Activated CD4-positive, alpha-beta T cell treated with anti-CD3 and anti-CD28 coated beads for 24 hours (primary cell): ENCODE data around the gene CCDC142.

Experiments used
- DNase-seq, 2 donors: peaks; one replicate each; pipeline ENCODE4 v3.0.0-alpha.2; 2020; ENCODE audit warnings: low read depth in 2 of 2

Gene CCDC142

GRCh38 chr2:74514368-74515270, 31.8 kb upstream of the CCDC142 start, which contains the start of gene TLX2:
TSS of gene TLX2 (plus strand) at chr2:74514450. CDS start at chr2:74514807, 357 bp downstream.
- DNase-seq, result no peak

- DNase-seq, result no peak
Measured at GRCh38 chr2:74513605-74514367, 31.0 kb upstream of the CCDC142 start.

DNA sequence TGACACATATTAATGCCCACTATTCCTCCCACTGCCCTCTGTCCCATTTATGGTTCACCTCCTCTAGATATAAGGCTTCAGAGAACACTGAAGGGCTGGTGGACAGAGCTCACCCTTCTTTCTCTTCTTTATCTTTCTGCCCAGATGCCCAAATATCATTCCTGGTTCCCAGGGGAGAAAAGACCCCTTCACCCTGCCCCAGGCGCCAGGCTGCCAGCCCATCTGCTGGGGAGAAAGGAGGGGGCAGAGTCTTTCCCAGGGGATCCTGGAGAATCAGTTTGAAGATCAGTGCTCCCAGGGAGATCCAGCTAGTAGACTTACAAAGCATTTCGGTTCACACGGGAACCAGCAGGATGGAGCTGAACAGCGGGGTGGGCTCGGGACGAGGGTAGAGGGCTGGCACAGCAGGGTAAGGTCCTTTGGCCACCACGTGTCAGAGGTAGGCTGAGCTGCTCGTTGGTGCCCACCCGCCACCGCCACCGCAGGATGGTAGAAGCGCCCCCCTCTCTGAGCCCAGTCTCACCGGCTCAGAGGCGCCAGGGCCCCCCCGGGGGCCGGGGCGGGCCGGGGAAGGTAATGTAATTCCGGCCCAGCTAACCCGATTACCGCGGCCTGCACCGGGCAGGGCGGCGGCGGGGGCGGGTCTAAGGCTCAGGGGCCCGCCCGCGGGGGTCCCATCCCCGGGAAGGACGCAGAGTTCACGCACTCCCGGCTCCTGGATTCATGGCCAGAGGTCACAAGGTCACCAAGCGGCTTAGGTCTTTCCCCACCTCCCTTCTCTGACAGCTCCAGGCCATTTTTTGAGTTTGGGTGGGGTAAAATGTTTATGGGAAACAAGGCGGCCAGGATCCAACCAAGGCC, 30.2 kb upstream of the CCDC142 start:
- DNase-seq, result no peak

- no peak for DNase-seq
Measured at GRCh38 chr2:74511104-74511989, 28.5 kb upstream of the CCDC142 start.

- DNase-seq, result no peak
Measured at GRCh38 chr2:74510272-74510671, 27.5 kb upstream of the CCDC142 start.

- DNase-seq, result no peak
Measured at GRCh38 chr2:74507926-74508520, 25.2 kb upstream of the CCDC142 start.

GRCh38 chr2:74507145-74507925, 24.5 kb upstream of the CCDC142 start, which contains the start of gene PCGF1:
TSS of gene PCGF1 (minus strand) at chr2:74507695. CDS start at chr2:74507668, 27 bp downstream.
- peak; percentile 99 for DNase-seq

GRCh38 chr2:74505448-74506246, 22.8 kb upstream of the CCDC142 start:
- no peak for DNase-seq

DNA sequence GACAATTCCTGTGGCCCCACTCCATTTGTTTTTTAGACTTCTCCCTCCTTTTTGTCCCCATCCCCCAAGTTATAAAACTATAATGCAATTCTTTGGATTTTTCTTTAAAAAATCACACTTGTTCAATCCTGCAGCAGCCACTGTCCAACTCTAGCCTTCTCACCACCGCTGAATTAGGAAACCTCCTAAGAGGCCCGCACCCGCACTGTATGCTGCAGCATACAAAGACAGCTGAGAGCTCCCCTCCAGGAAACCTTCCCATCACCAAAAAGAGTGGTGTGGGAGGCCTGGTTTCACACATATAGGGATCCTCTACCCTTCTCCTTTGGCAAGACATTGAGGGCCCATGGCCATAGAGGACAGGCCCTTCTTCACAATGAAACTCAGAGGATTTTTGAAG, 21.8 kb upstream of the CCDC142 start:
- DNase-seq, result no peak

GRCh38 chr2:74503506-74504475, 21.0 kb upstream of the CCDC142 start:
- no peak for DNase-seq

GRCh38 chr2:74502720-74503505, 20.1 kb upstream of the CCDC142 start:
- DNase-seq, result no peak

GRCh38 chr2:74502147-74502719, 19.4 kb upstream of the CCDC142 start:
- DNase-seq, result no peak

DNA sequence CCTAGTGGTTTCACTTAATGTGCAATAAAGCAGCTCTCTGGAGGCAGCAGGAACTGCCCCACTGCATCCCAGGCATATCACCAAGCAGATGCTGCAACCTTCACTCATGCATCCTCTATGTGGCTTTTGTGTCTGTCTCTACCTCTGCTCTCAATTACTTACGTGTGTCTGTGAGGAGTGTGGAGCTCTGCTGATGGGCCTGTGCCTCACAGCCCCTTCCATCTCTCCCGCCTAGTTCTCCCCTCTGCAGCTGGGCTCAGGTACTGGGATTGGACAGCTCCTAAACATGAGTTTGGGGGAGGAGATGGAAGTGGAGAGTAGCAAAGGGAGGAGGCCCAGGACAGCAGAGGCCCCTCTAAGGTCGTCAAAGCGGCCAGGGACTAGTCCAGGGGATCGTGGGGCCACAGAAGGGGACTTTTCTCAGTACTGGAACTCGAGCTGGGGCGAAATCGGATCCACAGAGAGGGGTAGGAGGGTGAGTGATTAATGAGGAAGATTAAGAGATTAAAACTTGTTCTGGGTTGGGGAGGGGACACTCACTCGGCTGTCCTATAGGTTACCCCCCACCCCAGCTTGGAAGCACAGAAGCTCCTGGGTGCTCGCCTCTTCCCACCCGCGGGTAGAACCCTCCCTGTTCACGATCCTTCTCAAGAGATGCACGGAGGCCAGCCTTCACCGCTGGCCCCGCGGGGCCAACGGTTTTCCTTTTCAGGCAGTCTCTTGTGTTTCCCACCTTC, 18.7 kb upstream of the CCDC142 start:
- DNase-seq, result no peak

- DNase-seq, result no peak
Measured at GRCh38 chr2:74500578-74500946, 17.8 kb upstream of the CCDC142 start.

- no peak for DNase-seq
Measured at GRCh38 chr2:74499940-74500577, 17.3 kb upstream of the CCDC142 start.
